ENCODE measurements around the gene SLC2A13. TPM values are rescaled to one million over a fixed set of nuclear protein-coding genes. Genes with fewer than 3 reads are reported as not detected.

The SLC2A13 gene
- total and polyA plus RNA-seq, 10 of the 15 experiments (the other 5 are each of a cell fraction or from before 2014, with no cell fraction given), result 0.05 to 3.7 (median 0.25) TPM

GRCh38 chr12:40107803-40108620 is 2.1 kb upstream of the SLC2A13 start:
- ATAC-seq, result 0 out of 3 replicates have a peak, but pooled peaks have one; percentile 1
- no peak for FAIRE-seq
- H3K27me3 ChIP-seq (replicated peaks in 1 of 2; ENCODE audit: control insufficient read depth in 2 of 2, insufficient read depth in 2 of 2, low read length in 1 of 2), result peaks cover 0 to 13% of the 10 kb centered on the region in 2 experiments; a peak in 2 of 4 replicates
- ChIA-PET CTCF (interaction anchor here (0.6 to 7.1 kb wide), 30 partner anchors 10 to 741 kb away, joined by 3 to 103 read pairs (median 4); no protein-coding TSS in a partner anchor), RAD21 (ENCODE audit: unreplicated experiment) (interaction anchor here (0.5 to 7.8 kb wide), 12 partner anchors 10 to 1017 kb away, joined by 3 to 76 read pairs (median 3); no protein-coding TSS in a partner anchor), SMC1A (ENCODE audit: uncharacterized antibody, unreplicated experiment) (interaction anchor here (0.6 to 4.8 kb wide), 20 partner anchors 10 to 272 kb away, joined by 3 to 76 read pairs (median 4); no protein-coding TSS in a partner anchor), POLR2A (interaction anchor here (0.7 kb wide), 1 partner anchor 84 kb away, joined by 3 read pairs; no protein-coding TSS in a partner anchor)
- 4% methylated on average over 26 of the region's 29 CpGs for WGBS (ENCODE audit: insufficient coverage, insufficient replicate concordance, low lambda C conversion rate, missing lambda C conversion rate)
- H4K20me1 ChIP-seq (ENCODE audit: control insufficient read depth, insufficient read depth), result no peaks in the 10 kb centered on the region
- no peak for DNase-seq (ENCODE audit: low read depth, low spot score)
- H2AFZ ChIP-seq (ENCODE audit: control insufficient read depth, low read depth, low read length), result 0 out of 2 replicates have a peak overlapping the region, but pooled peaks have one; percentile 5
- no peaks in the 10 kb centered on the region for H3K79me2 ChIP-seq (ENCODE audit: control insufficient read depth, insufficient read depth, low read length)
- no TSS peak for BruUV-seq (replicated peaks)
- TF ChIP-seq RUNX3 (IDR thresholded peaks at IDR 0.05; ENCODE audit: low read length) (peak; percentile 86), MLLT1 (IDR thresholded peaks at IDR 0.05) (no peak), NFIC (IDR thresholded peaks at IDR 0.05; ENCODE audit: low read depth, low read length) (0 out of 2 replicates have a peak, but pooled peaks have one; percentile 34), MEF2B (IDR thresholded peaks at IDR 0.05; ENCODE audit: partially characterized antibody, poor library complexity, severe bottlenecking) (no peak), TCF7 (IDR thresholded peaks at IDR 0.05; ENCODE audit: borderline replicate concordance) (no peak), IKZF1 (conservative IDR thresholded peaks at IDR 0.05) (peak; percentile 15; the same call in 1 of the 2 replicates), BHLHE40 (IDR thresholded peaks at IDR 0.05; ENCODE audit: borderline replicate concordance in 1 of 2, low read depth in 2 of 2, low read length in 1 of 2) (peak in 1 of 2 experiments; percentile 40; a peak in 1 of 4 replicates)
- peaks cover 11% of the 10 kb centered on the region for H3K4me1 ChIP-seq (ENCODE audit: control insufficient read depth, insufficient read depth, low read length)
- H3K9me3 ChIP-seq (replicated peaks; ENCODE audit: control insufficient read depth, insufficient read depth, low read length), result no peaks in the 10 kb centered on the region; the same call in 2 of the 3 replicates
- intact Hi-C loops (cut with micrococcal nuclease; ENCODE audit: unreplicated experiment), result loop anchor here (1.0 to 2.0 kb wide), 3 partner anchors 21 to 343 kb away; no protein-coding TSS in a partner anchor
- in situ Hi-C loops (cut with MboI), result loop anchor here (5.0 to 25.0 kb wide), 2 partner anchors 96 to 496 kb away; partner anchors contain the start of gene ABCD2
- H3K27ac ChIP-seq (ENCODE audit: control insufficient read depth, insufficient read depth), result no peak overlapping the region
- no peak overlapping the region for H3K9ac ChIP-seq (ENCODE audit: control insufficient read depth, insufficient read depth, low read length)
- H3K4me3 ChIP-seq, result peak overlapping the region; percentile 33
- H3K4me2 ChIP-seq (ENCODE audit: control insufficient read depth, insufficient read depth), result peak overlapping the region; percentile 75
- H3K36me3 ChIP-seq (ENCODE audit: control insufficient read depth in 2 of 2, insufficient read depth in 2 of 2, low read length in 1 of 2), result no peaks in the 10 kb centered on the region

All from GM12878 (cell line).